GM12892 (cell line): ENCODE results near the gene TACSTD2.
A peak's percentile ranks its signal among the peaks of the same experiment; 100 is the strongest.
"Not testable (repeated sequence)": the region's sequence is repeated elsewhere in the genome, so short reads cannot be mapped to it uniquely, and the experiment has no call there.

Experiments
- DNase-seq: peaks from one replicate; pipeline ENCODE4 v3.0.0; 2011; ENCODE audit not compliant: insufficient read length
- FAIRE-seq: peaks from 2 replicates; lab custom pipeline; 2011; peaks lifted over from hg19 to GRCh38; lab: Jason Lieb, UNC
- POLR2A ChIP-seq: IDR thresholded peaks from 2 replicates; pipeline ENCODE4 v1.6.1; 2011; ENCODE audit warnings: low read depth, low read length, control low read depth
- POLR2AphosphoS5 ChIP-seq: IDR thresholded peaks from 2 replicates; pipeline ENCODE4 v1.6.1; 2011; ENCODE audit warnings: low read depth, low read length, control low read depth
- TAF1 ChIP-seq: IDR thresholded peaks from 2 replicates; pipeline ENCODE4 v1.6.1; 2011; ENCODE audit warnings: low read depth, mild to moderate bottlenecking, control low read depth, low read length, borderline replicate concordance

TACSTD2 gene

GRCh38 chr1:58572690-58573089, 4.4 kb downstream of the TACSTD2 start:
- FAIRE-seq (no peak), DNase-seq (no peak)
- TF ChIP-seq POLR2AphosphoS5 (no peak), POLR2A (no peak), TAF1 (no peak)

GRCh38 chr1:58571616-58572015, 5.4 kb downstream of the TACSTD2 start:
- FAIRE-seq, result no peak
- no peak for TF ChIP-seq POLR2AphosphoS5
- no peak for DNase-seq

GRCh38 chr1:58570817-58571216, 6.2 kb downstream of the TACSTD2 start:
- DNase-seq (no peak), FAIRE-seq (no peak)
- TF ChIP-seq POLR2A, result no peak
- no peak for TF ChIP-seq TAF1
- TF ChIP-seq POLR2AphosphoS5, result no peak

- no peak for DNase-seq
- no peak for FAIRE-seq
- TF ChIP-seq POLR2A, result no peak
These were observed 7.0 kb downstream of the TACSTD2 start for GRCh38 chr1:58570094-58570493.

- DNase-seq (no peak), FAIRE-seq (peak; percentile 14)
- TF ChIP-seq POLR2A (no peak), TAF1 (no peak), POLR2AphosphoS5 (no peak)
These were observed 8.1 kb downstream of the TACSTD2 start for GRCh38 chr1:58568911-58569310.

- TF ChIP-seq POLR2AphosphoS5 (no peak), POLR2A (no peak), TAF1 (no peak)
- no peak for DNase-seq
- FAIRE-seq, result no peak
These were observed 8.7 kb downstream of the TACSTD2 start for GRCh38 chr1:58568271-58568860.

- FAIRE-seq, result no peak
- no peak for TF ChIP-seq POLR2A
- TF ChIP-seq POLR2AphosphoS5, result no peak
- DNase-seq, result no peak
These were observed 10.7 kb downstream of the TACSTD2 start for GRCh38 chr1:58566339-58566738.

GRCh38 chr1:58563715-58564114, 13.3 kb downstream of the TACSTD2 start:
- FAIRE-seq, DNase-seq: not testable (repeated sequence)

- no peak for FAIRE-seq
- DNase-seq, result no peak
- TF ChIP-seq TAF1, result no peak
These were observed 15.4 kb downstream of the TACSTD2 start for GRCh38 chr1:58561633-58562032.

- FAIRE-seq (no peak), DNase-seq (no peak)
- TF ChIP-seq TAF1, result no peak
- TF ChIP-seq POLR2AphosphoS5, result no peak
- TF ChIP-seq POLR2A, result no peak
These were observed 21.7 kb downstream of the TACSTD2 start for GRCh38 chr1:58555393-58555792.

- no peak for DNase-seq
- no peak for TF ChIP-seq TAF1
- no peak for TF ChIP-seq POLR2A
- no peak for TF ChIP-seq POLR2AphosphoS5
- no peak for FAIRE-seq
These were observed 25.6 kb downstream of the TACSTD2 start for GRCh38 chr1:58551186-58552140.

GRCh38 chr1:58549291-58549690, 27.8 kb downstream of the TACSTD2 start:
- FAIRE-seq, DNase-seq: not testable (repeated sequence)

- DNase-seq (no peak), FAIRE-seq (no peak)
- no peak for TF ChIP-seq POLR2A
These were observed 28.7 kb downstream of the TACSTD2 start for GRCh38 chr1:58548371-58548770.
